SK-N-MC (cell line): ENCODE data around the gene TSPAN13.

Experiments
- EZH2 ChIP-seq: fragments of 200-600 bp; sonication (generic); IDR thresholded peaks from one replicate; pipeline ENCODE4 v1.6.1; 2017; ENCODE audit warnings: antibody characterized with exemption
- FOXP2 ChIP-seq: optimal IDR thresholded peaks from 2 replicates; pipeline ENCODE3; 2011; ENCODE audit warnings: mild to moderate bottlenecking, moderate library complexity; ENCODE audit not compliant: insufficient read depth; ENCODE audit errors: extremely low read length, control extremely low read depth
- POLR2AphosphoS5 ChIP-seq: IDR thresholded peaks from 2 replicates; pipeline ENCODE4 v1.6.1; 2012; ENCODE audit warnings: mild to moderate bottlenecking, low read depth, low read length, borderline replicate concordance

DNA sequence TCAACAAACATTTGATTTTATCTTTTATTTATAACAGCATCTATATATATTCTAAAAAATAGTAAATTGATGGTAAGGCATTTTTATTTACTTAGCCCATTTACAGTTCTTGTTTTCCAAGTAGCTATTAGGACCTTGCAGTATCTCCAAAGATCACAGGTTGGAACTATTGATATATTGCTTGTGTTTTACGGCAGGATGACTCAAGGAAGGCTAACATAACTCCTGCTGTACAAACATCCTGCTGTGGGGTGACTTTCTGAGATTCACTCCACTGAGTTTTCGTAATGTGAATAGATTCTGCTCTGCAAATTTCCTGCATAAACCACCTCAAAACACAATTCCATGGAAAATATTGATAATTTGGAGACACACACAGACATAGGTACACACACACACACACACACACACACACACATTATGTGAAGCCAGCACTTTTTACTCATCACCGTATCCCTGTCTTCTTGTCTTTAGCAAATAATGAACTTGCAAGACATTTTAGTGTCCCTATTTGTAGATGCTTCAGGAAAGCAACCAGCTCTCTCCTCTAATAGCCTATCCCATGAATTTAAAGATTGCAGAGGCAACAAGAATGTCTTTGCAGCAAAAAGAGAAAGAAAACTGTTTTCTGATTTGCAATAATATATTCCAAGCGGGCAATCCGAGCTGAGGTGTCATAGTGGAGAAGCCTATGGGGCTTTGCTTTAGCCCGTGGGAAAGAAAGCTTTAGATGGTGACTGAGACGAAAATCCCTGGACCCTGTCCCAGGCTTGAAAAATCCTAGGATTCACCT, 50.5 kb downstream of the TSPAN13 start:
- no peak for TF ChIP-seq POLR2AphosphoS5
- TF ChIP-seq EZH2 = no peak
- TF ChIP-seq FOXP2 = no peak
